OCI-LY1 (cell line): ENCODE data around the gene ATP1A3.

Source experiments
- H2AFZ ChIP-seq: fragments of 200-600 bp; sonication (generic), shearing (Covaris generic); 2 replicates; pipeline ENCODE4 v1.6.0; 2014; ENCODE audit warnings: antibody characterized with exemption, mild to moderate bottlenecking, low read length
- H3F3A ChIP-seq: fragments of 200-600 bp; sonication (generic), shearing (Covaris generic); 2 replicates; pipeline ENCODE4 v1.6.0; 2014; ENCODE audit warnings: mild to moderate bottlenecking, antibody characterized with exemption, low read length, moderate library complexity; ENCODE audit not compliant: insufficient read depth
- H3K27ac ChIP-seq: fragments of 200-600 bp; sonication (generic); 2 replicates; pipeline ENCODE4 v1.5.1; 2014; ENCODE audit warnings: low read length, mixed run types, mild to moderate bottlenecking, low read depth; ENCODE audit not compliant: poor library complexity, severe bottlenecking
- H3K27me3 ChIP-seq: fragments of 200-600 bp; sonication (generic); 2 replicates; pipeline ENCODE4 v1.6.0; 2014; ENCODE audit warnings: antibody characterized with exemption, mild to moderate bottlenecking, low read length, moderate library complexity; ENCODE audit not compliant: insufficient read depth
- H3K36me3 ChIP-seq: fragments of 200-600 bp; sonication (generic); 2 replicates; pipeline ENCODE4 v1.6.1; 2014; ENCODE audit warnings: mild to moderate bottlenecking, antibody characterized with exemption, low read length, moderate library complexity, mixed read lengths; ENCODE audit not compliant: insufficient read depth
- H3K4me1 ChIP-seq: fragments of 200-600 bp; sonication (generic); 2 replicates; pipeline ENCODE4 v1.5.1; 2014; ENCODE audit warnings: mild to moderate bottlenecking, low read length, moderate library complexity; ENCODE audit not compliant: insufficient read depth, severe bottlenecking
- H3K4me2 ChIP-seq: fragments of 200-600 bp; sonication (generic), shearing (Covaris generic); 2 replicates; pipeline ENCODE4 v1.6.1; 2014; ENCODE audit warnings: low read length
- H3K4me3 ChIP-seq: fragments of 200-600 bp; sonication (generic); 2 replicates; pipeline ENCODE4 v1.5.1; 2014; ENCODE audit warnings: low read length, low read depth, mild to moderate bottlenecking, mixed read lengths; ENCODE audit not compliant: poor library complexity, severe bottlenecking
- H3K79me2 ChIP-seq: fragments of 200-600 bp; shearing (Covaris generic); 2 replicates; pipeline ENCODE4 v1.6.1; 2016; ENCODE audit warnings: mixed run types, low read length, mixed read lengths; ENCODE audit not compliant: insufficient read depth
- H3K9ac ChIP-seq: fragments of 200-600 bp; sonication (generic), shearing (Covaris generic); 2 replicates; pipeline ENCODE4 v1.6.1; 2014; ENCODE audit warnings: mild to moderate bottlenecking, low read length, mixed read lengths
- H3K9me2 ChIP-seq: fragments of 200-600 bp; sonication (generic), shearing (Covaris generic); 2 replicates; pipeline ENCODE4 v1.6.1; 2014; ENCODE audit warnings: low read depth, mild to moderate bottlenecking, low read length, mixed read lengths
- H3K9me3 ChIP-seq: fragments of 200-600 bp; shearing (Covaris generic); 2 replicates; pipeline ENCODE4 v1.6.1; 2014; ENCODE audit warnings: low read length, mixed read lengths
- H4K20me1 ChIP-seq: fragments of 200-600 bp; sonication (generic), shearing (Covaris generic); 2 replicates; pipeline ENCODE4 v1.6.0; 2016; ENCODE audit warnings: mild to moderate bottlenecking, low read length; ENCODE audit not compliant: insufficient read depth
- CTCF ChIP-seq: fragments of 200-600 bp; sonication (generic), shearing (Covaris generic); IDR thresholded peaks from 2 replicates; pipeline ENCODE4 v1.5.1; 2017; ENCODE audit warnings: mild to moderate bottlenecking, antibody characterized with exemption, low read length, moderate library complexity, mixed read lengths
- EZH2 ChIP-seq: fragments of 200-600 bp; sonication (generic), shearing (Covaris generic); IDR thresholded peaks from 2 replicates; pipeline ENCODE4 v1.8.0; 2017; ENCODE audit warnings: borderline replicate concordance, mixed run types, mild to moderate bottlenecking, antibody characterized with exemption, low read length, moderate library complexity, mixed read lengths

ATP1A3 gene

GRCh38 chr19:41957838-41958366 is 36.1 kb downstream of the ATP1A3 start:
- Histone ChIP-seq H4K20me1 (no peaks in the 10 kb centered on the region), H3K9me3 (no peaks in the 10 kb centered on the region), H3F3A (no peaks in the 10 kb centered on the region), H3K9me2 (no peaks in the 10 kb centered on the region), H2AFZ (no peak overlapping the region), H3K27ac (peak overlapping the region; percentile 73), H3K79me2 (no peaks in the 10 kb centered on the region), H3K27me3 (no peaks in the 10 kb centered on the region), H3K36me3 (peaks cover 17% of the 10 kb centered on the region; the same call in 1 of the 2 replicates), H3K9ac (peak overlapping the region; percentile 86; the same call in 1 of the 2 replicates), H3K4me2 (peak overlapping the region; percentile 86), H3K4me3 (peak overlapping the region; percentile 81), H3K4me1 (peaks cover 25% of the 10 kb centered on the region)
- TF ChIP-seq EZH2 (no peak), CTCF (peak; percentile 93)

DNA sequence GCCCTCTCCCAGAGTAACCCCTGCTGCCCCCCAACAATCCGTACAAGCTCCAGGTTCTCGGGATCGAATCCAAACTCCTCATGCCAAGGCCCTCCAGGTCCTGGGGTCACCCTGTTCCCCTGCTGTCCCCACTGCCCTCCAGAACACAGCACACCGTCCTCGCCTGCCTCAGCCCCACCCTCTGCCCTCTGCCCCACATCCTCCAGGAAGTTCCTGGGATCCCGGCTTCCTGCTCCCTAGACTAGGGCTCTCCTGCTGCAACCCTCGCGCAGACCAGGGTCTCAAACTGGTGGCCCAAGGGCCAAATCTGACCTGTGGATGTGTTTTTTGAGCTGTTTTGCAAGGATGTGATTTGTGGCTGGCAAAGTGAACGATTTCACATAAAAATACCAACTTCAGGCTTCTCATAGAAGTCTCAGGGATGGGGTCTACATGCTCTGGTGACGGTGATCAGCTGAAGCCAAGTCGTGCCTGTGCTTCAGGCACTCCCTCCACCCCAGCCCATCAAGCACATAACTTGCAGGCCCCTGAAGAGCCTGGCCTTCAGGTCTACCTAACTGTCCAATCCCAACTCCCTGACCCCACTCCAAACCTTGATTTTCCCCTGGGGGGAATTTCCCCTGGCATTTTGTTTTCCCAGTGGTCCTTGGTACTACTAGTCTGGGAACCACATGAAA is 36.7 kb downstream of the ATP1A3 start:
- Histone ChIP-seq H3K27ac (peak overlapping the region; percentile 73), H3K36me3 (peaks cover 17% of the 10 kb centered on the region; the same call in 1 of the 2 replicates), H3K4me2 (peak overlapping the region; percentile 86), H3K9me2 (no peaks in the 10 kb centered on the region), H3K4me3 (peak overlapping the region; percentile 81), H3K4me1 (peaks cover 30% of the 10 kb centered on the region), H4K20me1 (no peaks in the 10 kb centered on the region), H3K79me2 (no peaks in the 10 kb centered on the region), H3K9me3 (no peaks in the 10 kb centered on the region), H3F3A (no peaks in the 10 kb centered on the region), H3K9ac (peak overlapping the region; percentile 19; the same call in 1 of the 2 replicates), H3K27me3 (no peaks in the 10 kb centered on the region), H2AFZ (no peak overlapping the region)
- TF ChIP-seq CTCF (no peak), EZH2 (no peak)

DNA sequence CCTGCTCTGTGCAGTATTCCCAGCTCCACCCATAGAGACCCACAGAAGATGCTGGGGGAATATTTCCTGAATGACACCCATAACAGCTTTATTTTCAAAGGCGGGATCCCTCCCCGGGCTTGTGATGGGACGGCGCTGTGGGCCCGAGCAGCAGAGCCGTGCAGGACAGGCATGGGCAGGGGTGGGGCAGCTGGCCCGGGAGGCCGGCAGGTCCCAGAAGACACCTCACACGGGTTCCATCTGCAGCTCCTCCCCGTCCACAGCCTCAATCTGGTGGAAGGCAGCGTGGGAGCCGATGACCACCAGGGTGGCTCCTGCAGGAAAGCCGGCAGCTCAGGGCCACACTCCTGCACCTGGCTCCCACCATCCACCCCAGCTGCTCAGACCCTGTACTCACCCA is 37.4 kb downstream of the ATP1A3 start:
- Histone ChIP-seq H3K4me1 (peaks cover 33% of the 10 kb centered on the region), H2AFZ (no peak overlapping the region), H3K79me2 (no peaks in the 10 kb centered on the region), H3K27me3 (no peaks in the 10 kb centered on the region), H3K36me3 (peaks cover 17% of the 10 kb centered on the region; the same call in 1 of the 2 replicates), H3K9me3 (no peaks in the 10 kb centered on the region), H3K27ac (no peak overlapping the region), H3K9me2 (no peaks in the 10 kb centered on the region), H4K20me1 (no peaks in the 10 kb centered on the region), H3K4me2 (no peak overlapping the region), H3F3A (no peaks in the 10 kb centered on the region), H3K4me3 (no peak overlapping the region), H3K9ac (no peak overlapping the region)
- no peak for TF ChIP-seq EZH2
- no peak for TF ChIP-seq CTCF
